Erythroblast (primary cell): ENCODE measurements around the gene ENOX1.

Source experiments
- GATA1 ChIP-seq: IDR thresholded peaks from 2 replicates; pipeline ENCODE4 v1.6.1; 2011; ENCODE audit warnings: low read depth, mild to moderate bottlenecking, control low read depth, low read length, moderate library complexity
- POLR2A ChIP-seq: IDR thresholded peaks from 2 replicates; pipeline ENCODE4 v1.6.1; 2011; ENCODE audit warnings: mild to moderate bottlenecking, low read length

GRCh38 chr13:43426355-43426754 is 360.4 kb downstream of the ENOX1 start:
- TF ChIP-seq POLR2A, result no peak
- no peak for TF ChIP-seq GATA1
